ENCODE results near the gene KDELR1. TPM values are rescaled to one million over a fixed set of nuclear protein-coding genes. Genes with fewer than 3 reads are reported as not detected.

The KDELR1 gene
- total and polyA plus RNA-seq, 9 of the 15 experiments (the other 6 are each of a cell fraction or from before 2014, with no cell fraction given), result 6.1 to 165 (median 58.5) TPM

DNA sequence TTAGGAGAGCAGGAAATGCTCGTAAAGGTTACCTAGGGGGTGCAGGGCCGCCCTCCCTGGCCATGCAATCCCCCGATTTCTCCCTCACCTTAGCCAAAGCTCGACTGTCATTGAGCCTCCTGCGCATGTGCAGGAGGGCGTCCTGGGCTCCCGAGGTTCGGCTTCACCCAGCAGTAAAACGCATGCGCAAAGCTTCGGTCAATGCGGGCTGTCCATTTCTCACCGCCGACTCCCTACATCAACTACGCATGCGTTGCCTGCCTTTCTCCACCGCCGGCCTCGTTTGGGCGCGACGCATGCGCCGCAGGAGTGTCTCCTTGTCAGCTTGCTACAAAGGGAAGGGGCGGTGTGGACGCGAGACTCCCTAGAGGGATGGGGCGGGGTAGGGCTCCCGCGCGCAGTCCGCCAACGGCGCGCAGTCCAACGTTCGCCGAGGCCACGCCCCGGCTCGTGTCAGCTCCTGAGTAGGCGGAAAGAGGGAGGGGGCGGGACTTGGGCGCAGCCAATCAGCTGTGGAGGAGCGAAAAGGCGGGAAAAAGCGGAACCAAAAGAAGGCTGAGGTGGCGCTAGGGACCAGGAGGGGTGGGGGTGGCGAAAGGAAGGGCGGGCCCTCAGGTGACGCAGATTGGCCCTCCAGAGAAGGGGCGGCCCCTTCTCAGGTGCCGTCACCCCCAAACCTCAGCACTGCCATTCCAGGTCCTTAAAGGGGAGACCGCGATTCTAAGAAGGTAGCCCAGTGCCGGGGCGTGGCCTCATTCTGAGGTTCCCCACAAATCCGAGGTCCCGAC lies 27.3 kb downstream of the KDELR1 start, which contains the start of the genes SYNGR4 and TMEM143 (continued):
- TF ChIP-seq SAFB2 (IDR thresholded peaks at IDR 0.05; ENCODE audit: borderline replicate concordance, low read depth, low read length, severe bottlenecking) (no peak), CTBP1 (IDR thresholded peaks at IDR 0.05; ENCODE audit: borderline replicate concordance) (peak; percentile 25; the same call in 1 of the 2 replicates), ZBTB7A (IDR thresholded peaks at IDR 0.05; ENCODE audit: borderline replicate concordance, control insufficient read depth, low read depth, low read length) (peak; percentile 63), SP2 (IDR thresholded peaks at IDR 0.05; ENCODE audit: extremely low read depth, low read depth, low read length, poor library complexity, severe bottlenecking) (peak; percentile 45), FOXJ2 (tag; IDR thresholded peaks at IDR 0.05) (no peak), RCOR1 (IDR thresholded peaks at IDR 0.05; ENCODE audit: borderline replicate concordance in 1 of 2, low read depth in 2 of 2, low read length in 2 of 2) (peak in 1 of 2 experiments; percentile 3; a peak in 1 of 4 replicates), ZNF282 (CRISPR knock-in tag; IDR thresholded peaks at IDR 0.05) (no peak), PHTF2 (CRISPR knock-in tag; IDR thresholded peaks at IDR 0.05) (no peak), ZKSCAN1 (IDR thresholded peaks at IDR 0.05; ENCODE audit: low read depth, low read length) (0 out of 2 replicates have a peak, but pooled peaks have one; percentile 24), ZFX (CRISPR knock-in tag; IDR thresholded peaks at IDR 0.05) (no peak)
- TF ChIP-seq, protein P1, sequence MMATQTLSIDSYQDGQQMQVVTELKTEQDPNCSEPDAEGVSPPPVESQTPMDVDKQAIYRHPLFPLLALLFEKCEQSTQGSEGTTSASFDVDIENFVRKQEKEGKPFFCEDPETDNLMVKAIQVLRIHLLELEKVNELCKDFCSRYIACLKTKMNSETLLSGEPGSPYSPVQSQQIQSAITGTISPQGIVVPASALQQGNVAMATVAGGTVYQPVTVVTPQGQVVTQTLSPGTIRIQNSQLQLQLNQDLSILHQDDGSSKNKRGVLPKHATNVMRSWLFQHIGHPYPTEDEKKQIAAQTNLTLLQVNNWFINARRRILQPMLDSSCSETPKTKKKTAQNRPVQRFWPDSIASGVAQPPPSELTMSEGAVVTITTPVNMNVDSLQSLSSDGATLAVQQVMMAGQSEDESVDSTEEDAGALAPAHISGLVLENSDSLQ (IDR thresholded peaks at IDR 0.05), result peak; percentile 83
- TF ChIP-seq, protein P2, sequence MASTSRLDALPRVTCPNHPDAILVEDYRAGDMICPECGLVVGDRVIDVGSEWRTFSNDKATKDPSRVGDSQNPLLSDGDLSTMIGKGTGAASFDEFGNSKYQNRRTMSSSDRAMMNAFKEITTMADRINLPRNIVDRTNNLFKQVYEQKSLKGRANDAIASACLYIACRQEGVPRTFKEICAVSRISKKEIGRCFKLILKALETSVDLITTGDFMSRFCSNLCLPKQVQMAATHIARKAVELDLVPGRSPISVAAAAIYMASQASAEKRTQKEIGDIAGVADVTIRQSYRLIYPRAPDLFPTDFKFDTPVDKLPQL (IDR thresholded peaks at IDR 0.05; ENCODE audit: extremely low read depth, insufficient read length), result peak; percentile 35
- TF ChIP-seq, protein P3, sequence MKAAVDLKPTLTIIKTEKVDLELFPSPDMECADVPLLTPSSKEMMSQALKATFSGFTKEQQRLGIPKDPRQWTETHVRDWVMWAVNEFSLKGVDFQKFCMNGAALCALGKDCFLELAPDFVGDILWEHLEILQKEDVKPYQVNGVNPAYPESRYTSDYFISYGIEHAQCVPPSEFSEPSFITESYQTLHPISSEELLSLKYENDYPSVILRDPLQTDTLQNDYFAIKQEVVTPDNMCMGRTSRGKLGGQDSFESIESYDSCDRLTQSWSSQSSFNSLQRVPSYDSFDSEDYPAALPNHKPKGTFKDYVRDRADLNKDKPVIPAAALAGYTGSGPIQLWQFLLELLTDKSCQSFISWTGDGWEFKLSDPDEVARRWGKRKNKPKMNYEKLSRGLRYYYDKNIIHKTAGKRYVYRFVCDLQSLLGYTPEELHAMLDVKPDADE (conservative IDR thresholded peaks at IDR 0.05; ENCODE audit: control insufficient read depth, low read depth, low read length), result 0 out of 2 replicates have a peak, but pooled peaks have one; percentile 49
- TF ChIP-seq, protein P4, sequence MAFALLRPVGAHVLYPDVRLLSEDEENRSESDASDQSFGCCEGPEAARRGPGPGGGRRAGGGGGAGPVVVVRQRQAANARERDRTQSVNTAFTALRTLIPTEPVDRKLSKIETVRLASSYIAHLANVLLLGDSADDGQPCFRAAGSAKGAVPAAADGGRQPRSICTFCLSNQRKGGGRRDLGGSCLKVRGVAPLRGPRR (CRISPR knock-in tag; IDR thresholded peaks at IDR 0.05), result 0 out of 2 replicates have a peak, but pooled peaks have one; percentile 54

Measured in K562 (cell line).